OCI-LY1 (cell line): ENCODE data around the gene SLC32A1.

ENCODE experiments used
- EZH2 ChIP-seq: fragments of 200-600 bp; sonication (generic), shearing (Covaris generic); IDR thresholded peaks from 2 replicates; pipeline ENCODE4 v1.8.0; 2017; ENCODE audit warnings: borderline replicate concordance, mixed run types, mild to moderate bottlenecking, antibody characterized with exemption, low read length, moderate library complexity, mixed read lengths
- TF ChIP-seq, protein P1 (sequence below): fragments of 200-600 bp; sonication (generic), shearing (Covaris generic); IDR thresholded peaks from 2 replicates; pipeline ENCODE4 v1.5.1; 2017; ENCODE audit warnings: mild to moderate bottlenecking, antibody characterized with exemption, low read length, moderate library complexity, mixed read lengths

DNA sequence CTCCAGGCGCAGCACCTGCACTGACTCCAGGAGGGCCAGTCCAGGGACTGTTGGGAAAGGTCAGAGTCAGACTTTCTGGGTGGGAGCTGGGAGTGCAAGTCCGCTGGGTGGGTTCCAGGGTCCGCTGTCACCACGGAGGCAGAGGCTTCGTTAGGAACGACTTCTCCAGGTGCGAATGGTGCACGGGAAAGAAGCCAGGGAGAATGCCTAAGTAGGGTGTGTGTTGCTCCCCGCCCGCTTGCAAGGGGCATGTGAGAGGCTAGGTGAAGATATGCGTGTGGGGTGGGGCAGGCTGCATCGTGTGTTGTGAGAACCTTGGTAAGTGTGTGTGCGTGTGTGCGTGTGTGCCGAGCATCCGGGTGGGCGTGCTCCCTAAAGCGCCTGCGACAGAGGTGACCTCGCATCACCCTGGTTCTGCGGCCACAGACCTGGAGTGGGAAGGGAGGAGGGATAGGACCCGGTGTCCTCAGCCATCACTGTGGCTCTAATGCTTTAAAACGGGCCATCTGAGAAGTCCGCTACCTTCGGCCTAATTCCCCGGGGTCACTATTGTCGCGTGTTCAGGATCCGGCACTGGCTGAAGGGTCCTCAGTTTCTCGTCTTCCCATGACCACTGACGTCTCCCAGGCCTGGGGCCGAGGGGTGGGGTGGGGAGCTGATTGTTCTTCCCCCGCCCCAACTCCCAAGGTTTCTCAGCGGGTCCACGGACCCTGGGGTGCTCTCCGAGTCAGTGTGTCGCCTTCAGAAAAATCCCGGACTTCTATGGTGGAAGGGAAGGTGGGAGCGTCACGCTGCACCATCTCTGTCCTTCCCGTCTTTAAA, 6.1 kb downstream of the SLC32A1 start:
- TF ChIP-seq, protein P1, sequence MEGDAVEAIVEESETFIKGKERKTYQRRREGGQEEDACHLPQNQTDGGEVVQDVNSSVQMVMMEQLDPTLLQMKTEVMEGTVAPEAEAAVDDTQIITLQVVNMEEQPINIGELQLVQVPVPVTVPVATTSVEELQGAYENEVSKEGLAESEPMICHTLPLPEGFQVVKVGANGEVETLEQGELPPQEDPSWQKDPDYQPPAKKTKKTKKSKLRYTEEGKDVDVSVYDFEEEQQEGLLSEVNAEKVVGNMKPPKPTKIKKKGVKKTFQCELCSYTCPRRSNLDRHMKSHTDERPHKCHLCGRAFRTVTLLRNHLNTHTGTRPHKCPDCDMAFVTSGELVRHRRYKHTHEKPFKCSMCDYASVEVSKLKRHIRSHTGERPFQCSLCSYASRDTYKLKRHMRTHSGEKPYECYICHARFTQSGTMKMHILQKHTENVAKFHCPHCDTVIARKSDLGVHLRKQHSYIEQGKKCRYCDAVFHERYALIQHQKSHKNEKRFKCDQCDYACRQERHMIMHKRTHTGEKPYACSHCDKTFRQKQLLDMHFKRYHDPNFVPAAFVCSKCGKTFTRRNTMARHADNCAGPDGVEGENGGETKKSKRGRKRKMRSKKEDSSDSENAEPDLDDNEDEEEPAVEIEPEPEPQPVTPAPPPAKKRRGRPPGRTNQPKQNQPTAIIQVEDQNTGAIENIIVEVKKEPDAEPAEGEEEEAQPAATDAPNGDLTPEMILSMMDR = no peak
- no peak for TF ChIP-seq EZH2
